CMK (cell line): ENCODE results near the gene TCF3.
"Not testable (repeated sequence)": the region's sequence is repeated elsewhere in the genome, so short reads cannot be mapped to it uniquely, and the experiment has no call there.

Experiments
- DNase-seq: peaks from one replicate; pipeline ENCODE4 v3.0.0-alpha.2; 2010; ENCODE audit warnings: low read depth

TCF3 gene

GRCh38 chr19:1650650-1651567 is 1.5 kb downstream of the TCF3 start:
- no peak for DNase-seq

GRCh38 chr19:1649706-1650649 is 2.4 kb downstream of the TCF3 start:
- DNase-seq, result no peak

- DNase-seq, result no peak
Measured at GRCh38 chr19:1648920-1649541, 3.4 kb downstream of the TCF3 start.

GRCh38 chr19:1648459-1648849 is 4.0 kb downstream of the TCF3 start:
- no peak for DNase-seq

- DNase-seq, result no peak
Measured at GRCh38 chr19:1647501-1648458, 4.6 kb downstream of the TCF3 start.

DNA sequence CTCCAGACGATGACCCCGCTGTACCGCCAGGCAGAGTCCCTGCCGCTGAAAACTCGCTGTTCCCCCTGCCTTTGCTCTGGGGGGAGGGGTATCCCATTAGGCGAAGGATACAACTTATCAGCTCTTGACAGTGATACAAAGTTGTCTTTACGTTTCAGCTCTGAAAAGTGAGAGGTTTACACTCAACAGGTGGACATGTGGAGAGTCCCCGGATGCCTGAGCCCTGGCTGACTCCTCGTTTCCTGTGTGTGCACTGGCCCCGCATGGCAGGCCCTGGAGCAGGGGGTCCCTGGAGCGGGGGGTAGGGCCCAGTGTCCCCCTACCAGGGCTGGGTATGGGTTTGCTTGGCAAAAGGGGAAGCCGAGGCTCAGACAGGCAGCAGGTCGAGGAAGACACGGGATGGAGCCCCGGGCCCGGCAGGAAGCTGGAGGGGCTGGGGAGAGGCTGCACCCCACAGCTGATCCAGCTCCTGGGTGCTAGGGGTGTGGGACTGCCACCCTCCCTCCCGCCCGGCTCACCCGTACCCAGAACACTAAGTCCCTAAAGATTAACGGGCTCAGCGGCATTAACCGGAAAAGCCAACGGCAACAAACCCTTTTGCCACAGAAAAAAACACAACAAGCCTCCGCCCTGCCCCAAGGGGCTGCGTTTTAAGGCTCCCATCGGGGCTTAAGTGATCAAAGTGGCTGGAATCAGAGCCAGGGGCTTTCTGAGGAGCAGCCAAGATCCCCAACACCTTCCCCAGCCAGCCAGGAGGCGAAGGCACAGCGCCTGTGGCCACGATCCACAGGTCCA is 5.6 kb downstream of the TCF3 start:
- no peak for DNase-seq

- no peak for DNase-seq
Measured at GRCh38 chr19:1646149-1646548, 6.3 kb downstream of the TCF3 start.

DNA sequence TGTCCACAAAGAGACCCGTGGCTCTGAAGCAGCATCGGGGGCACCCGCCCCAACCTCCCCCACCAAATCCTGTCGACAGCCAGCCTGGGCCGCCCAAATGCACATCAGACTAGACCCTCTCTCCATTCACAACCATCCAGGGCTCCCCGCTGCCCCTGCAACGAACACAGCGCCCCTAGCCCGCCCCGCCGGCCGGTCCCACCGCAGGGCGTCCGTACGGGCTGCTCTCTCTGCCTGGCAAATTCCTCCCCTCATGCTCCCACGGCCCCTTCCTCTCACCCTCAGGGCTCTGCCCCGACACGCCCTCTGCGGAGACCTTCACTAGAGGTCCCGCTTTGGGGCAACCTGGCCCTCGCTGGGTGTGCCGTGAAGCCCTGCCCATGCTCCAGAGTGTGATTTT is 7.1 kb downstream of the TCF3 start:
- no peak for DNase-seq

DNA sequence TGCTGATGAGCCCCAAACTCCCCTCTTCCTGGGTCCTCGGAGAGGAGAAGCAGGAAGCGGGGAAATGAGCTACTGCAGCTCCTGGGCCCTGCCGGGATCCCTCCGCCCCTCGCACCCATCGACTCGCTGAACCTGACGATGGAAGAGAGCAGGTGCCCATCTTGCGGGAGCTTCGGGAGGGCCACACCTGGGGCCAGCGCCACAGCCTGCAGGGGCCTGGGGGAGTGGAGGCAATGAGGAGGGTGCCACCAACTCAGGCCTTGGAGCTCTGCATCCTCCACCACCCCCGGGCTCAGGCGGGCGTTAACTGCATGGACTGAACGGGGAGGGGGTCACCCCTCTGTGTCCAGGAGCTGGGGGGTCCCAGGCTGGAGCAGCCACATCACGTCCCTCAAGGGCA is 8.3 kb downstream of the TCF3 start:
- DNase-seq, result no peak

GRCh38 chr19:1640893-1641448 is 11.4 kb downstream of the TCF3 start:
- not testable (repeated sequence) for DNase-seq

- DNase-seq, result no peak
Measured at GRCh38 chr19:1636325-1637236, 15.8 kb downstream of the TCF3 start.

DNA sequence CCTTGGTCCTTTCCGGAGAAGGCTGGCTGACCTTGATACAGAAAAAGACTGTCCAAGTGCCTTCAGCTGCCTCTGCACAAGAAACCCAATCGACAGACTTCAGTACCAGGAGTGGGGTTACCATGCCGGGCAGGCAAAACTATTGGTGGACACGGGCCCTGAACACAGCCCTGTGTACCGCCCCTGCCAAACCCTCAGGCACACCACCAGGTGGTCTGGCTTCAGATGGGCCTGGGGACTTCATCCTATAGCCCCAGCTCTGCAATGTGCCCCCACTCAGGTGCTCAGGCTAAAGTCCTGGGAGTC is 17.5 kb downstream of the TCF3 start:
- DNase-seq, result no peak

- no peak for DNase-seq
Measured at GRCh38 chr19:1634242-1634937, 18.0 kb downstream of the TCF3 start.

DNA sequence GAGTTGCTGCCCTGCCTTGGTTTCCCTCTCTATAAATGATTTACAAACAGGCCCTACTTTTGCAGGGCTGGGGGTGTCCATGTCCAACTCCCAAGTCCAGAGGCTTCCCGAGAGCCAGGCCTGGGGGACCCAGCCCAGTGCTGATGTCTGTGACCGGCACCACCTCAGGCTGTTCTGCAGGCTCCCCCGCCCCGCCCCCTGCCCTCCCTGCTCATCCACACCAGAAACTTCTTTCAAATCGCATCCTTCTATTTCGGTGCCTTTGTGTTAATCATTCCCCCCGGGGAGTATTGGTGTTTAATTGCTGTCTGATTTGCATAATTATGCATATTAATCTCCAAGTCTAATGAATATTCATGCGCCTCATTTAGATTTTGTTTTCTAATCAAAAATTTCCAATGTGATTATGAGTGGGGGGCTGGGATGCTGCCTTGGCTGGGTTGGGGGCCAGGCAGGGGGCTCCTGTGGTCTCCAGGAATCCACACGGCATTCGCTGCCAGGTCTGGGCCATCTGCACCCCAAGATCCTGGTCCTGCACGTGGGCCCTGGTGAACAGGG is 19.1 kb downstream of the TCF3 start:
- no peak for DNase-seq

GRCh38 chr19:1632462-1633268 is 19.8 kb downstream of the TCF3 start:
- no peak for DNase-seq

GRCh38 chr19:1631557-1632100 is 20.8 kb downstream of the TCF3 start:
- no peak for DNase-seq

- no peak for DNase-seq
Measured at GRCh38 chr19:1630811-1631210, 21.6 kb downstream of the TCF3 start.
